ENCODE results near the gene KRT86. TPM values are rescaled to one million over a fixed set of nuclear protein-coding genes. Genes with fewer than 3 reads are reported as not detected.

The KRT86 gene
- total RNA-seq, 1 donor, result under 0.01 TPM

GRCh38 chr12:52320784-52321400 lies 46.4 kb downstream of the KRT86 start, which contains the start of gene KRT83:
Gene KRT83 (minus strand): TSS chr12:52321398. CDS start chr12:52321335, 63 bp downstream.
- no peak within 1 kb of the TSS for H3K4me3 ChIP-seq (ENCODE audit: low read depth, low read length)
- DNase-seq (ENCODE audit: low read depth), result no peak
- TF ChIP-seq CTCF (IDR thresholded peaks at IDR 0.05; ENCODE audit: insufficient read depth, low read depth, low read length), result no peak

- DNase-seq (ENCODE audit: low read depth), result no peak
- H3K4me3 ChIP-seq (ENCODE audit: low read depth, low read length), result no peak overlapping the region
- TF ChIP-seq CTCF (IDR thresholded peaks at IDR 0.05; ENCODE audit: insufficient read depth, low read depth, low read length), result no peak
Observed at GRCh38 chr12:52321418-52321817, 47.0 kb downstream of the KRT86 start.

- no peak overlapping the region for H3K4me3 ChIP-seq (ENCODE audit: low read depth, low read length)
- TF ChIP-seq CTCF (IDR thresholded peaks at IDR 0.05; ENCODE audit: insufficient read depth, low read depth, low read length), result no peak
- no peak for DNase-seq (ENCODE audit: low read depth)
Observed at GRCh38 chr12:52322069-52322468, 47.6 kb downstream of the KRT86 start.

- DNase-seq (ENCODE audit: low read depth), result no peak
- TF ChIP-seq CTCF (IDR thresholded peaks at IDR 0.05; ENCODE audit: insufficient read depth, low read depth, low read length), result no peak
Observed at GRCh38 chr12:52323001-52323400, 48.6 kb downstream of the KRT86 start.

GRCh38 chr12:52323416-52324152 lies 49.1 kb downstream of the KRT86 start:
- H3K4me3 ChIP-seq (ENCODE audit: low read depth, low read length), result no peak overlapping the region
- no peak for DNase-seq (ENCODE audit: low read depth)
- TF ChIP-seq CTCF (IDR thresholded peaks at IDR 0.05; ENCODE audit: insufficient read depth, low read depth, low read length), result no peak

More at GRCh38 chr12:52323001-52323400, 48.6 kb downstream of the KRT86 start:
- H3K4me3 ChIP-seq (ENCODE audit: low read depth, low read length), result no peak overlapping the region

GRCh38 chr12:52324153-52324444 lies 49.7 kb downstream of the KRT86 start:
- no peak overlapping the region for H3K4me3 ChIP-seq (ENCODE audit: low read depth, low read length)
- no peak for TF ChIP-seq CTCF (IDR thresholded peaks at IDR 0.05; ENCODE audit: insufficient read depth, low read depth, low read length)
- DNase-seq (ENCODE audit: low read depth), result no peak
